PFSK-1 (cell line): ENCODE measurements around the gene CST11.

ENCODE experiments used
- FOXP2 ChIP-seq: optimal IDR thresholded peaks from 2 replicates; pipeline ENCODE3; 2011; ENCODE audit warnings: borderline replicate concordance, control low read depth, inconsistent platforms; ENCODE audit not compliant: insufficient read depth; ENCODE audit errors: extremely low read length, extremely low read depth
- POLR2AphosphoS5 ChIP-seq: IDR thresholded peaks from 2 replicates; pipeline ENCODE4 v1.6.1; 2012; ENCODE audit warnings: low read depth, mild to moderate bottlenecking, control low read depth, low read length, moderate library complexity
- SIN3A ChIP-seq: IDR thresholded peaks from 2 replicates; pipeline ENCODE4 v1.6.1; 2012; ENCODE audit warnings: mild to moderate bottlenecking, low read length, moderate library complexity, borderline replicate concordance; ENCODE audit not compliant: insufficient read depth
- TAF1 ChIP-seq: IDR thresholded peaks from 2 replicates; pipeline ENCODE4 v1.6.1; 2012; ENCODE audit warnings: low read length, control low read depth, borderline replicate concordance; ENCODE audit not compliant: insufficient read depth
- TF ChIP-seq, protein P1 (sequence below), 2 experiments: IDR thresholded peaks; 2 replicates each; pipeline versions ENCODE4 v1.6.1 to v1.8.0; 2011 to 2012; ENCODE audit warnings: low read depth in 2 of 2, low read length in 2 of 2, control low read depth in 1 of 2, inconsistent platforms in 1 of 2, mild to moderate bottlenecking in 1 of 2, moderate library complexity in 1 of 2; ENCODE audit not compliant: insufficient read depth in 1 of 2

Gene CST11

DNA sequence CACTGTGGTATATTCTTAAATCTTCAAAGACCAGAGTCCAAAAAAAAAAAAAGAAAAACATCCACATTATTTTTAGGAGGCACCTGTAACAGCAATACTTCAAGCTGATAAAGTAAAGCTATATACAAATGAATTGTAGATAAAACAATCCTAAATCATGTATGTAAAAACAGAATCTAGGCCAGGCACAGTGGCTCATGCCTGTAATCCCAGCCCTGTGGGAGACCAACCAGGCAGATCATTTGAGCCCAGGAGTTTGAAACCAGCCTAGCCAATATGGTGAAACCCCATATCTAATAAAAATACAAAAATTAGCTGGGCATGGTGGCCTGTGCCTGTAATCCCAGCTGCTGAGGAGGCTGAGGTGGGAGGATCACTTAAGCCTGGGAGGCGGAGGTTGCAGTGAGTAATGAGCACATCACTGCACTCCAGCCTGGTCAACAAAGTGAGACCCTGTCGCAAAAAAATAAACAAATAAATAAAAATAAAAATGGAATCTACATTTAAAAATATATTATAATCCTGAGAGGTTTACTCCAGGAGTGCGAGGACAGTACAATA lies 38.7 kb downstream of the CST11 start:
- TF ChIP-seq, protein P1, sequence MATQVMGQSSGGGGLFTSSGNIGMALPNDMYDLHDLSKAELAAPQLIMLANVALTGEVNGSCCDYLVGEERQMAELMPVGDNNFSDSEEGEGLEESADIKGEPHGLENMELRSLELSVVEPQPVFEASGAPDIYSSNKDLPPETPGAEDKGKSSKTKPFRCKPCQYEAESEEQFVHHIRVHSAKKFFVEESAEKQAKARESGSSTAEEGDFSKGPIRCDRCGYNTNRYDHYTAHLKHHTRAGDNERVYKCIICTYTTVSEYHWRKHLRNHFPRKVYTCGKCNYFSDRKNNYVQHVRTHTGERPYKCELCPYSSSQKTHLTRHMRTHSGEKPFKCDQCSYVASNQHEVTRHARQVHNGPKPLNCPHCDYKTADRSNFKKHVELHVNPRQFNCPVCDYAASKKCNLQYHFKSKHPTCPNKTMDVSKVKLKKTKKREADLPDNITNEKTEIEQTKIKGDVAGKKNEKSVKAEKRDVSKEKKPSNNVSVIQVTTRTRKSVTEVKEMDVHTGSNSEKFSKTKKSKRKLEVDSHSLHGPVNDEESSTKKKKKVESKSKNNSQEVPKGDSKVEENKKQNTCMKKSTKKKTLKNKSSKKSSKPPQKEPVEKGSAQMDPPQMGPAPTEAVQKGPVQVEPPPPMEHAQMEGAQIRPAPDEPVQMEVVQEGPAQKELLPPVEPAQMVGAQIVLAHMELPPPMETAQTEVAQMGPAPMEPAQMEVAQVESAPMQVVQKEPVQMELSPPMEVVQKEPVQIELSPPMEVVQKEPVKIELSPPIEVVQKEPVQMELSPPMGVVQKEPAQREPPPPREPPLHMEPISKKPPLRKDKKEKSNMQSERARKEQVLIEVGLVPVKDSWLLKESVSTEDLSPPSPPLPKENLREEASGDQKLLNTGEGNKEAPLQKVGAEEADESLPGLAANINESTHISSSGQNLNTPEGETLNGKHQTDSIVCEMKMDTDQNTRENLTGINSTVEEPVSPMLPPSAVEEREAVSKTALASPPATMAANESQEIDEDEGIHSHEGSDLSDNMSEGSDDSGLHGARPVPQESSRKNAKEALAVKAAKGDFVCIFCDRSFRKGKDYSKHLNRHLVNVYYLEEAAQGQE (IDR thresholded peaks at IDR 0.05; ENCODE audit: insufficient read depth in 1 of 2, low read depth in 2 of 2, low read length in 2 of 2) = no peak
- TF ChIP-seq TAF1 (no peak), POLR2AphosphoS5 (no peak), FOXP2 (no peak), SIN3A (no peak)

DNA sequence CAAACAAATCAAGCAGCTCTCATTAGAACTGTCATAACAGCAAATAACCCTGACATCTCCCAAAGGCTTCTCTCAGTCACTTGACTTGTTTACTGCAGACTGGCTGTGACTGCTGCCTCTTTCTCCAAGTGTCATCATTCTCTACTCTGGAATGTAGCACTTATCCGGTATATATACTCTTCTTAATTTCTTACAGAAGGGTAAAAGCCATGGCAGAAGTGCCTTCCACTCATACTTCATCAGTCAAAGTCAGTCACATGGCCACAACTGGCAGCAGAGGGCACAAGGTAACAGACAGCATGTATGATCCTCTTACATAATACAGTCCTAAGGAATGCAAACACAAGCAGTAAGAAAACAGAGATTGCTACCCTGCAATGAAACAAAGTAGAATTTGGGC lies 40.6 kb downstream of the CST11 start:
- TF ChIP-seq FOXP2 = no peak
- TF ChIP-seq, protein P1 (IDR thresholded peaks at IDR 0.05; ENCODE audit: insufficient read depth in 1 of 2, low read depth in 2 of 2, low read length in 2 of 2) = no peak
- TF ChIP-seq POLR2AphosphoS5 = no peak
- TF ChIP-seq SIN3A = no peak
- TF ChIP-seq TAF1 = no peak

DNA sequence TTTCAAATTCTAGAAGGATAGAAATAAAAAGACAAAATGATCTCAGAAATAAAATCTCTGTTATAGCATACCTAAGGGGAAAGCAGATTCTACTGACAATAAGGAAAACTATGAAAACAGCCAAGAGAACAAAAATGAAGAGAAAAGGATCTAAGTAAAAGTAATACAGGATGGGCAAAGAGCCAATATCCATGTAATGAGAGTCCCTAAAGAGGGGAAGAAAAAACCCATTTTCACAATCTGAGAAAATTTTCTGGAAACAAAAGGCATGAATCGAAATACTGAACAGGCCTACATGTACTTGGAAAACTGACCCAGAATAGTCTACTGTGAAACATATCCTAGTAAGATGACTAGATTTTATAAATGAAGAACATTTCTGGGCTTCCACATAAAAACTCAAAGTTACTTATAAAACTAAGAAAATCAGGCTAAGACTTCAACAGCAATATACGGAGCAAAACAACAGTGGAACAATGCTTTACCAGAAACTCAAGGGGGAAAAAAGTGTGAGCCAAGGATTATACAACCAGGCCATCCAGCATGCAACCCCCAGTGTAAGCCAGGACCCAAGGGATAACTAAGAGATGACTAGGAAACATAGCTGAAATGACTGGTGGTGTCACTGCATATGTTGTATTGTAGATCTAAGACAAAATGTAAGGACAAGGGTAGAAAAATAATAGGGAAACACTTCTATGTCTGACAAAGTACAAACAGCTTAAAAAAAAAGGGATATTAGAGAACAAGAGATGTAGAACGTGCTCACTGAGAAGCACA lies 41.6 kb downstream of the CST11 start:
- no peak for TF ChIP-seq FOXP2
- TF ChIP-seq SIN3A = no peak
- TF ChIP-seq, protein P1 (IDR thresholded peaks at IDR 0.05; ENCODE audit: insufficient read depth in 1 of 2, low read depth in 2 of 2, low read length in 2 of 2) = no peak
- TF ChIP-seq TAF1 = no peak
- no peak for TF ChIP-seq POLR2AphosphoS5

DNA sequence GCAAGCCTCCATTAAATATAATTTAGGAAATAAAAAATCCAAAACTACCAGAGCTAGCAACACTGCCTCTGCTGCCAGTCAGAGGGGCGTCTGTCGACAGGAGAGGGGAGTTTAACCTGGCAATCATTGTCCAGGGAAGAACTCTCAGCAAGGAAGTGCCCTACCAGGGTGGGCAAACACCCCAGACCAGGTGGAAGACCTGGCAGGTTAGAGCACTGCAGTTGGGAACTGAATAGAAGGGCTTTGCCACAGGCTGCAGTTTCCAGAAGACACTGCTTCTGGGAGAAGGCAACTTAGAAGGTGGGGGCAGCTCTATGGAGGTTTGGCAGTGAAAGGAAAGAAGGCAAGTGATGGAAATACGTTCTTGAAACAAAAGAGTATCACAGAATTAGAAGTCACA lies 42.9 kb downstream of the CST11 start:
- TF ChIP-seq FOXP2 = no peak
- TF ChIP-seq TAF1 = no peak

DNA sequence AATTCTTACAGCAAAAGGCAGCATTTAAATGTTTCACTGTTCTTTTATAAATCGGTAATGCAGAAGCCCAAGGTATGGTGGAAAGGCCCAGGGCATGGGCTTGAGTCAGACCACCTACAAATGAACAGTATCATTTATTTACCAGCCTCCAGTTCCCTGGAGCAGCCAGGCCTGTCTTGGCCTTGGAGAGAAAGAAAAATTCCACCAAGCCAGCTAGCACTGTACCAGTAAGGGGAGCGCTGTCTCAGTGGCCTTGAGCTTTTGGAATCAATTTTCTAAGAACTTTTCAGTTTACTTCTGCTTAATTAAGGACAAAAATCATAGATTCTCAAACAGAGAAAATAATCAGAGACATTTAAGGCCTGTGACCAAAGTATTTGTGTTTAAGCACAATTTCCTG lies 43.7 kb downstream of the CST11 start:
- TF ChIP-seq, protein P1 (IDR thresholded peaks at IDR 0.05; ENCODE audit: insufficient read depth in 1 of 2, low read depth in 2 of 2, low read length in 2 of 2) = no peak
- no peak for TF ChIP-seq FOXP2
- no peak for TF ChIP-seq TAF1
- TF ChIP-seq SIN3A = no peak
- TF ChIP-seq POLR2AphosphoS5 = no peak
